Erythroblast (primary cell): ENCODE data around the gene HUNK.

Source experiments
- GATA1 ChIP-seq: IDR thresholded peaks from 2 replicates; pipeline ENCODE4 v1.6.1; 2011; ENCODE audit warnings: low read depth, mild to moderate bottlenecking, control low read depth, low read length, moderate library complexity
- POLR2A ChIP-seq: IDR thresholded peaks from 2 replicates; pipeline ENCODE4 v1.6.1; 2011; ENCODE audit warnings: mild to moderate bottlenecking, low read length

DNA sequence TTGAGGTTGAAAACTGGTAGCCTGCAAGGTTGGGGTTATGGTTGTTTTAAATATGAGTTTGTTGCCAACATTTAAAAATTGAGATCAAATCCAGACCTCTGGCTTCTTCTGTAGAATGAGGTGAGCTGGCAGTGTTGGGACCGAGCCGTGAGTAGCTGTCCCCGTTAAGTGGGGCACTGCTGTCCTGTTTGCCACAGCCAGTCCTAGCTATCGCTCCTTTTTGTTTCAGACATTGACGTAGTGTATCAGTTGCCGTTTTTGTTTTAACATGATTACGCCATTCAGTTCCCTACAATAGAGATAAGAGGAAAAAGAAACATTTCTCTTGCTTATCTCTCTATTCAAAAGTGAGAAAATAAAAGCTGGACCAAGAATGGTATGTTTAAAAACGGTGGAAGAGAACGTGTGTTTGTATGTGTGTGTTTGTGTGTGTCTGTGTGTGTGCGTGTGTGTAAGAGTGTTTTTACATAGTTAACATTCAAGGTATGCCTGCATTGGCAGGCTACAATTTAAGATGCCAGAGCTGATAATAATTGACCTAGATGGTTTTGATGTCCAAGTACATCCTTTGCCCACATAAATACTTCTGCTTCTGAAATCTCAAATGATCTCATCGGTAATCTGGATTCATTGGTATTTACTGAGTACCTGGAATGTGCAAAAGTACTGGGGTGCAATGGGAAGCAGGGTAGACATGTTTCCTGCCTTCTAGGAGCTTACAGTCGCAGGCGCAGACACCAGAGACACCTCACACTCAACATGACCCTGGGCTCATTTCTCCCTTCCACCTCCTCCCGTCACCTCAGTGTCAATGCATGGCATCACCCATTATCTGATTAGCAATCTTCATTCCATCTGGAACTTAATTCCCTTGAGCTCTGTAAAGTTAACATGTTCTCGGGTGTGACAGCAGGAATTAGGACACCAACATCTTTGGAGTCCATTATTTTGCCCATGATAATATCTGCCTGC, 65.8 kb downstream of the HUNK start:
- no peak for TF ChIP-seq POLR2A
- TF ChIP-seq GATA1, result no peak
